Sigmoid colon (tissue), 7 donors: ENCODE data around the gene MSN. TPM values are rescaled to one million over a fixed set of nuclear protein-coding genes. Genes with fewer than 3 reads are reported as not detected.

Source experiments
- DNase-seq: peaks from one replicate; pipeline ENCODE4 v3.0.0-alpha.2; 2019
- H3K27ac ChIP-seq, 4 donors: fragments of 200-600 bp; sonication (generic); one replicate each; pipeline ENCODE4 v1.5.1; 2016 to 2019; ENCODE audit warnings: mild to moderate bottlenecking in 1 of 4
- H3K27me3 ChIP-seq, 3 donors: fragments of 200-600 bp; sonication (generic); one replicate each; pipeline ENCODE4 v1.5.1; 2019; ENCODE audit warnings: mild to moderate bottlenecking in 1 of 3
- H3K36me3 ChIP-seq, 4 donors: fragments of 200-600 bp; sonication (generic); one replicate each; pipeline ENCODE4 v1.5.1; 2016 to 2019
- H3K4me1 ChIP-seq, 4 donors: fragments of 200-600 bp; sonication (generic); one replicate each; pipeline ENCODE4 v1.5.1; 2017 to 2019
- H3K4me3 ChIP-seq, 4 donors: fragments of 200-600 bp; sonication (generic); one replicate each; pipeline ENCODE4 v1.5.1; 2017 to 2019; ENCODE audit warnings: mild to moderate bottlenecking in 2 of 4, moderate library complexity in 1 of 4
- H3K9me3 ChIP-seq, 4 donors: fragments of 200-600 bp in 3 of 4; sonication (generic) in 3 of 4; one replicate each; pipeline versions ENCODE4 v1.5.1 to v1.6.1; 2013 to 2019
- CTCF ChIP-seq, 4 experiments: fragments of 450-650 bp in 3 of 4; fragments of 200-600 bp in 1 of 4; IDR thresholded peaks; one replicate each; pipeline ENCODE4 v1.5.1; 2016 to 2019; ENCODE audit warnings: antibody characterized with exemption in 4 of 4, mild to moderate bottlenecking in 3 of 4, moderate library complexity in 2 of 4
- EP300 ChIP-seq, 4 donors: sonication (generic); formaldehyde crosslinking; IDR thresholded peaks; one replicate each; pipeline ENCODE4 v1.6.1; 2017; ENCODE audit warnings: antibody characterized with exemption in 4 of 4
- POLR2A ChIP-seq, 2 donors: fragments of 450-650 bp; IDR thresholded peaks; one replicate each; pipeline ENCODE4 v1.6.1; 2016; ENCODE audit warnings: antibody characterized with exemption in 2 of 2, mild to moderate bottlenecking in 2 of 2, moderate library complexity in 2 of 2
- POLR2AphosphoS5 ChIP-seq, 4 donors: sonication (generic); formaldehyde crosslinking; IDR thresholded peaks; one replicate each; pipeline ENCODE4 v1.6.1; 2017; ENCODE audit warnings: antibody characterized with exemption in 4 of 4
- WGBS, 2 donors: extraction: QIAGEN DNeasy Blood & Tissue Kit; methylation state at CpG; one replicate each; pipeline ENCODE4 v1.1.7; 2013; 5-methylcytosine and 5-hydroxymethylcytosine counted together
- intact Hi-C: fragments of 100-400 bp; cut with DNase I; formaldehyde crosslinking; loops from one replicate; pipeline ENCODE4 v1.15.1; 2023
- polyA plus RNA-seq, 3 donors: library from polyadenylated mRNA; stranded (reverse); fragments of 200-250 nt; gene quantifications; one replicate each; pipeline ENCODE4 v1.2.3, GENCODE V29; 2013
- total RNA-seq, 4 donors: library from RNA; depleted of rRNA; stranded (reverse); fragments of >200 nt; gene quantifications; one replicate each; pipeline ENCODE4 v1.1.0, GENCODE V29; 2016
- donor health status: healthy with polysubstance abuse.
- donor health status: Bipolar disorder and iron deficiency.
- donor health status: healthy.

Gene MSN
- total and polyA plus RNA-seq, 7 donors, result 23.6 to 152 (median 136) TPM

- peaks cover 0 to 78% (median 58%) of the 10 kb centered on the region in 4 donors for H3K4me1 ChIP-seq
- H3K9me3 ChIP-seq, result no peaks in the 10 kb centered on the region
- TF ChIP-seq CTCF (IDR thresholded peaks at IDR 0.05) (no peak), POLR2AphosphoS5 (IDR thresholded peaks at IDR 0.05) (peak in 1 of 4 donors; percentile 15), POLR2A (IDR thresholded peaks at IDR 0.05) (no peak), EP300 (IDR thresholded peaks at IDR 0.05) (no peak)
- WGBS, 2 donors, result 64 to 80% methylated on average over 5 of the region's 5 CpGs
- DNase-seq, result peak; percentile 72
- intact Hi-C loops, result loop anchor here (10.0 kb wide), 1 partner anchor 475 kb away; the partner anchor contains the start of gene HEPH
- no peaks in the 10 kb centered on the region for H3K36me3 ChIP-seq
- peak overlapping the region; percentile 31 to 66 (median 44) for H3K27ac ChIP-seq
- no peak overlapping the region for H3K4me3 ChIP-seq
- no peaks in the 10 kb centered on the region for H3K27me3 ChIP-seq
Observed at GRCh38 chrX:65690057-65690855, 22.8 kb downstream of the MSN start.

GRCh38 chrX:65695849-65696449, 28.5 kb downstream of the MSN start:
- H3K4me3 ChIP-seq, result no peak overlapping the region
- TF ChIP-seq POLR2AphosphoS5 (IDR thresholded peaks at IDR 0.05) (no peak), EP300 (IDR thresholded peaks at IDR 0.05) (no peak), POLR2A (IDR thresholded peaks at IDR 0.05) (no peak), CTCF (IDR thresholded peaks at IDR 0.05) (no peak)
- H3K27ac ChIP-seq, result peak overlapping the region; percentile 56 to 70 (median 66)
- peaks cover 0 to 72% (median 55%) of the 10 kb centered on the region in 4 donors for H3K4me1 ChIP-seq
- WGBS, 2 donors, result 36 to 76% methylated on average over 3 of the region's 3 CpGs
- no peaks in the 10 kb centered on the region for H3K27me3 ChIP-seq
- DNase-seq, result no peak
- intact Hi-C loops, result loop anchor here (10.0 kb wide), 1 partner anchor 469 kb away; the partner anchor contains the start of gene HEPH
- H3K9me3 ChIP-seq, result no peaks in the 10 kb centered on the region
- H3K36me3 ChIP-seq, result no peaks in the 10 kb centered on the region

GRCh38 chrX:65696613-65697012, 29.2 kb downstream of the MSN start:
- Histone ChIP-seq H3K27ac (peak overlapping the region; percentile 56 to 70 (median 66)), H3K36me3 (no peaks in the 10 kb centered on the region), H3K27me3 (no peaks in the 10 kb centered on the region), H3K9me3 (no peaks in the 10 kb centered on the region), H3K4me3 (no peak overlapping the region), H3K4me1 (peaks cover 0 to 73% (median 54%) of the 10 kb centered on the region in 4 donors)
- no peak for DNase-seq
- no peak for TF ChIP-seq POLR2AphosphoS5 (IDR thresholded peaks at IDR 0.05)
- no peak for TF ChIP-seq EP300 (IDR thresholded peaks at IDR 0.05)
- TF ChIP-seq CTCF (IDR thresholded peaks at IDR 0.05), result no peak
- TF ChIP-seq POLR2A (IDR thresholded peaks at IDR 0.05), result no peak
- WGBS, 2 donors, result 48 to 79% methylated on average over 3 of the region's 3 CpGs
- intact Hi-C loops, result loop anchor here (10.0 kb wide), 1 partner anchor 468 kb away; the partner anchor contains the start of gene HEPH

- H3K9me3 ChIP-seq, result no peaks in the 10 kb centered on the region
- H3K27ac ChIP-seq, result peak overlapping the region; percentile 56 to 70 (median 66)
- no peaks in the 10 kb centered on the region for H3K27me3 ChIP-seq
- H3K4me1 ChIP-seq, result peaks cover 0 to 67% (median 51%) of the 10 kb centered on the region in 4 donors
- no peak overlapping the region for H3K4me3 ChIP-seq
- no peaks in the 10 kb centered on the region for H3K36me3 ChIP-seq
- TF ChIP-seq POLR2AphosphoS5 (IDR thresholded peaks at IDR 0.05) (no peak), CTCF (IDR thresholded peaks at IDR 0.05) (no peak), POLR2A (IDR thresholded peaks at IDR 0.05) (no peak), EP300 (IDR thresholded peaks at IDR 0.05) (no peak)
- intact Hi-C loops, result loop anchor here (10.0 kb wide), 1 partner anchor 468 kb away; the partner anchor contains the start of gene HEPH
- WGBS, 2 donors, result 41 to 63% methylated on average over 2 of the region's 2 CpGs
- no peak for DNase-seq
Observed at GRCh38 chrX:65697211-65697641, 29.8 kb downstream of the MSN start.
